Superior temporal gyrus (tissue), 1 donor: ENCODE measurements around the gene EXOC4.

Experiments used
- DNase-seq: peaks from one replicate; pipeline ENCODE4 v3.0.0-alpha.2; 2016; ENCODE audit errors: extremely low spot score

EXOC4 gene

GRCh38 chr7:133672866-133673265 lies 420.0 kb downstream of the EXOC4 start:
- DNase-seq = no peak

GRCh38 chr7:133674079-133674763 lies 421.3 kb downstream of the EXOC4 start:
- no peak for DNase-seq

GRCh38 chr7:133675510-133676218 lies 422.8 kb downstream of the EXOC4 start:
- no peak for DNase-seq

- no peak for DNase-seq
These were observed 424.0 kb downstream of the EXOC4 start for GRCh38 chr7:133676805-133677370.

- no peak for DNase-seq
These were observed 425.4 kb downstream of the EXOC4 start for GRCh38 chr7:133678137-133678814.

- DNase-seq = no peak
These were observed 427.1 kb downstream of the EXOC4 start for GRCh38 chr7:133679977-133680376.

GRCh38 chr7:133681529-133681928 lies 428.7 kb downstream of the EXOC4 start:
- DNase-seq = no peak

GRCh38 chr7:133682364-133683181 lies 429.7 kb downstream of the EXOC4 start:
- no peak for DNase-seq

- no peak for DNase-seq
These were observed 430.2 kb downstream of the EXOC4 start for GRCh38 chr7:133683182-133683454.

- DNase-seq = no peak
These were observed 435.8 kb downstream of the EXOC4 start for GRCh38 chr7:133688483-133689239.

- DNase-seq = no peak
These were observed 437.9 kb downstream of the EXOC4 start for GRCh38 chr7:133690740-133691139.

- no peak for DNase-seq
These were observed 439.1 kb downstream of the EXOC4 start for GRCh38 chr7:133691727-133692610.

- DNase-seq = no peak
These were observed 440.4 kb downstream of the EXOC4 start for GRCh38 chr7:133693281-133693680.

GRCh38 chr7:133696056-133696455 lies 443.2 kb downstream of the EXOC4 start:
- no peak for DNase-seq

GRCh38 chr7:133697585-133697984 lies 444.7 kb downstream of the EXOC4 start:
- DNase-seq = no peak

GRCh38 chr7:133698127-133698526 lies 445.2 kb downstream of the EXOC4 start:
- DNase-seq = no peak

- no peak for DNase-seq
These were observed 446.5 kb downstream of the EXOC4 start for GRCh38 chr7:133699386-133699785.

GRCh38 chr7:133702078-133702477 lies 449.2 kb downstream of the EXOC4 start:
- DNase-seq = no peak

- no peak for DNase-seq
These were observed 450.1 kb downstream of the EXOC4 start for GRCh38 chr7:133702960-133703359.

GRCh38 chr7:133703547-133703946 lies 450.7 kb downstream of the EXOC4 start:
- no peak for DNase-seq
